HL-60/S4 treated with retinoic acid at 250 ng/mL for 4 days and 3 days (cell line): ENCODE results near the gene GALM.
"Not testable (repeated sequence)": the region's sequence is repeated elsewhere in the genome, so short reads cannot be mapped to it uniquely, and the experiment has no call there.

Experiments used
- in situ Hi-C: fragments of 300-500 bp; cut with MboI; formaldehyde crosslinking; loops from 2 replicates; pipeline ENCODE4 v1.7.0; 2022; ENCODE audit warnings: low sequenced_read_pairs

The GALM gene

GRCh38 chr2:38735999-38736320, 70.0 kb downstream of the GALM start:
- in situ Hi-C loops: no loop called here

GRCh38 chr2:38737000-38737698, 71.2 kb downstream of the GALM start:
- in situ Hi-C loops: not testable (repeated sequence)

GRCh38 chr2:38737925-38738324, 72.0 kb downstream of the GALM start:
- in situ Hi-C loops: no loop called here

- in situ Hi-C loops: no loop called here
These were observed 73.6 kb downstream of the GALM start for GRCh38 chr2:38739524-38739923.

GRCh38 chr2:38740851-38741731, 75.2 kb downstream of the GALM start:
- in situ Hi-C loops: loop anchor here (10.0 kb wide), 1 partner anchor 436 kb away; no protein-coding TSS in a partner anchor

GRCh38 chr2:38742797-38743559, 77.1 kb downstream of the GALM start:
- in situ Hi-C loops: loop anchor here (10.0 kb wide), 1 partner anchor 438 kb away; no protein-coding TSS in a partner anchor

- in situ Hi-C loops: loop anchor here (10.0 kb wide), 1 partner anchor 439 kb away; no protein-coding TSS in a partner anchor
These were observed 77.9 kb downstream of the GALM start for GRCh38 chr2:38743672-38744398.

GRCh38 chr2:38744399-38744780, 78.5 kb downstream of the GALM start:
- in situ Hi-C loops: loop anchor here (10.0 kb wide), 1 partner anchor 440 kb away; no protein-coding TSS in a partner anchor

- in situ Hi-C loops: loop anchor here (10.0 kb wide), 1 partner anchor 440 kb away; no protein-coding TSS in a partner anchor
These were observed 79.4 kb downstream of the GALM start for GRCh38 chr2:38745267-38745666.

- in situ Hi-C loops: loop anchor here (10.0 kb wide), 1 partner anchor 442 kb away; no protein-coding TSS in a partner anchor
These were observed 81.1 kb downstream of the GALM start for GRCh38 chr2:38747007-38747424.

- in situ Hi-C loops: loop anchor here (10.0 kb wide), 1 partner anchor 443 kb away; no protein-coding TSS in a partner anchor
These were observed 81.9 kb downstream of the GALM start for GRCh38 chr2:38747819-38748218.

GRCh38 chr2:38748391-38748790, 82.5 kb downstream of the GALM start:
- in situ Hi-C loops: loop anchor here (10.0 kb wide), 1 partner anchor 444 kb away; no protein-coding TSS in a partner anchor

GRCh38 chr2:38748943-38749804, 83.3 kb downstream of the GALM start:
- in situ Hi-C loops: loop anchor here (10.0 kb wide), 1 partner anchor 444 kb away; no protein-coding TSS in a partner anchor

GRCh38 chr2:38750011-38750890, 84.3 kb downstream of the GALM start:
- in situ Hi-C loops: no loop called here

GRCh38 chr2:38750891-38751595, 85.1 kb downstream of the GALM start, which contains the start of gene SRSF7:
SRSF7 (minus strand) TSS chr2:38751361; CDS start chr2:38751256, 105 bp downstream.
- in situ Hi-C loops: no loop called here

GRCh38 chr2:38751596-38752410, 85.9 kb downstream of the GALM start:
- in situ Hi-C loops: no loop called here

- in situ Hi-C loops: no loop called here
These were observed 88.1 kb downstream of the GALM start for GRCh38 chr2:38754049-38754448.
